A549 treated with RU486 at 1 μM for 4 hours (cell line): ENCODE results near the gene THOC2. TPM values are rescaled to one million over a fixed set of nuclear protein-coding genes. Genes with fewer than 3 reads are reported as not detected.

Experiments used
- total RNA-seq: library from RNA; stranded (reverse); fragments of 200-300 nt; extraction: Qiagen RNA extraction; gene quantifications from 5 replicates; pipeline ENCODE4 v1.2.3, GENCODE V29; 2022; ENCODE audit warnings: low read depth

THOC2 gene, protein sequence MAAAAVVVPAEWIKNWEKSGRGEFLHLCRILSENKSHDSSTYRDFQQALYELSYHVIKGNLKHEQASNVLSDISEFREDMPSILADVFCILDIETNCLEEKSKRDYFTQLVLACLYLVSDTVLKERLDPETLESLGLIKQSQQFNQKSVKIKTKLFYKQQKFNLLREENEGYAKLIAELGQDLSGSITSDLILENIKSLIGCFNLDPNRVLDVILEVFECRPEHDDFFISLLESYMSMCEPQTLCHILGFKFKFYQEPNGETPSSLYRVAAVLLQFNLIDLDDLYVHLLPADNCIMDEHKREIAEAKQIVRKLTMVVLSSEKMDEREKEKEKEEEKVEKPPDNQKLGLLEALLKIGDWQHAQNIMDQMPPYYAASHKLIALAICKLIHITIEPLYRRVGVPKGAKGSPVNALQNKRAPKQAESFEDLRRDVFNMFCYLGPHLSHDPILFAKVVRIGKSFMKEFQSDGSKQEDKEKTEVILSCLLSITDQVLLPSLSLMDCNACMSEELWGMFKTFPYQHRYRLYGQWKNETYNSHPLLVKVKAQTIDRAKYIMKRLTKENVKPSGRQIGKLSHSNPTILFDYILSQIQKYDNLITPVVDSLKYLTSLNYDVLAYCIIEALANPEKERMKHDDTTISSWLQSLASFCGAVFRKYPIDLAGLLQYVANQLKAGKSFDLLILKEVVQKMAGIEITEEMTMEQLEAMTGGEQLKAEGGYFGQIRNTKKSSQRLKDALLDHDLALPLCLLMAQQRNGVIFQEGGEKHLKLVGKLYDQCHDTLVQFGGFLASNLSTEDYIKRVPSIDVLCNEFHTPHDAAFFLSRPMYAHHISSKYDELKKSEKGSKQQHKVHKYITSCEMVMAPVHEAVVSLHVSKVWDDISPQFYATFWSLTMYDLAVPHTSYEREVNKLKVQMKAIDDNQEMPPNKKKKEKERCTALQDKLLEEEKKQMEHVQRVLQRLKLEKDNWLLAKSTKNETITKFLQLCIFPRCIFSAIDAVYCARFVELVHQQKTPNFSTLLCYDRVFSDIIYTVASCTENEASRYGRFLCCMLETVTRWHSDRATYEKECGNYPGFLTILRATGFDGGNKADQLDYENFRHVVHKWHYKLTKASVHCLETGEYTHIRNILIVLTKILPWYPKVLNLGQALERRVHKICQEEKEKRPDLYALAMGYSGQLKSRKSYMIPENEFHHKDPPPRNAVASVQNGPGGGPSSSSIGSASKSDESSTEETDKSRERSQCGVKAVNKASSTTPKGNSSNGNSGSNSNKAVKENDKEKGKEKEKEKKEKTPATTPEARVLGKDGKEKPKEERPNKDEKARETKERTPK (N-terminal part only)
- 29.8 to 42.1 TPM (median 36.4 TPM) in 5 replicates for total RNA-seq

DNA sequence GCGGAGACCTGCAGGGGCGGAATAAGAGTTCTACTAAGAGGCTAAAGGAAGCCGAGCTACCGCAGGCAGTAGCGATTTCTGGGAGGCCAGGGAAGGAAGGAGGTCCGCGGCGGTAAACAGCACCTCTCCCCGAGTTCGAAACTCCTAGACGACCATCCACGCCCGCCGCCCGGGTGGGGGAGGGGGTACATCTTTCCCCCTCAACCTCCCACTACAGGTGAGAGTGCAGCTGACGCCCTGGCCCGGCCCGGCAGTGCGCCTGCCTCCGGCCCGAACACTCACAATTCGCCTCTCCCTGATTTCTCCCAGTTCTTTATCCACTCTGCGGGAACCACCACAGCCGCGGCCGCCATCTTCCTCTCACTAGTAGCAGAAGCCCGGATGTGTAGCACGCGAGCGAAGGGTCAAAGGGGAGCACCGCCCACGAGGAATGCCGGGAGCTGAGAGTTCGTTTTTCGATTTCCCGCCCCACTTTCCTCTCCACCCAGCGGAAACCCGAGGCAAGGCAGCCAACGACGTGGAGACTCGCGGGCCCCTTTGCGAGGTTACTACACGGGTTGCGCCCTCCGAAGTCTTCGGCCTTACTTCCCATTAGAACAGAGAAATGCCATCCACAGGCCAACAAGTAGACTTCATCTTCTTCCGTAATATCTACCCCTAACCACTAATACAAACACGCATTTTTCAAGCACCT, at the start of gene THOC2:
Gene THOC2 (minus strand): TSS at position 383 of the 694 bp plus-strand sequence. CDS start 30 bp downstream, at position 353.

Other genes starting within 250 kb of the THOC2 start
- gene XIAP, start 127.0 kb upstream of the THOC2 start, total RNA-seq = 19.1 to 32.7 TPM (median 25.0 TPM) in 5 replicates
- gene STAG2, start 228.7 kb upstream of the THOC2 start, total RNA-seq = 25.1 to 41.3 TPM (median 34.6 TPM) in 5 replicates